ENCODE measurements around the gene DPF1. TPM values are rescaled to one million over a fixed set of nuclear protein-coding genes. Genes with fewer than 3 reads are reported as not detected.

DPF1 gene
- total RNA-seq, 1 donor from 2014 or later, result not detected

- H3K36me3 ChIP-seq, result no peaks in the 10 kb centered on the region
- TF ChIP-seq CTCF (IDR thresholded peaks at IDR 0.05), result no peak
- intact Hi-C loops (cut with DNase I), result no loop called here
- no peak for DNase-seq (ENCODE audit: low spot score in 2 of 2)
- no peaks in the 10 kb centered on the region for H3K27me3 ChIP-seq
- H3K9me3 ChIP-seq, result no peaks in the 10 kb centered on the region
- H3K4me1 ChIP-seq, result peaks cover 7 to 57% of the 10 kb centered on the region in 2 donors
- peak overlapping the region; percentile 98 for H3K27ac ChIP-seq
- H3K4me3 ChIP-seq, result peak overlapping the region; percentile 65 to 76
These were observed 43.1 kb upstream of the DPF1 start for GRCh38 chr19:38266981-38267597.

GRCh38 chr19:38265921-38266429 lies 42.0 kb upstream of the DPF1 start:
- H3K27me3 ChIP-seq, result no peaks in the 10 kb centered on the region
- intact Hi-C loops (cut with DNase I), result loop anchor here (2.0 kb wide), 1 partner anchor 51 kb away; no protein-coding TSS in a partner anchor
- no peaks in the 10 kb centered on the region for H3K9me3 ChIP-seq
- peak overlapping the region; percentile 98 for H3K27ac ChIP-seq
- DNase-seq (ENCODE audit: low spot score in 2 of 2), result no peak
- peaks cover 7 to 51% of the 10 kb centered on the region in 2 donors for H3K4me1 ChIP-seq
- no peaks in the 10 kb centered on the region for H3K36me3 ChIP-seq
- no peak for TF ChIP-seq CTCF (IDR thresholded peaks at IDR 0.05)
- peak overlapping the region; percentile 65 to 76 for H3K4me3 ChIP-seq

- Histone ChIP-seq H3K27me3 (no peaks in the 10 kb centered on the region), H3K36me3 (no peaks in the 10 kb centered on the region), H3K4me3 (peak overlapping the region; percentile 65 to 76), H3K4me1 (peaks cover 7 to 45% of the 10 kb centered on the region in 2 donors), H3K27ac (peak overlapping the region; percentile 98), H3K9me3 (no peaks in the 10 kb centered on the region)
- intact Hi-C loops (cut with DNase I), result loop anchor here (2.0 kb wide), 1 partner anchor 51 kb away; no protein-coding TSS in a partner anchor
- DNase-seq (ENCODE audit: low spot score in 2 of 2), result peak; percentile 25 to 81
- TF ChIP-seq CTCF (IDR thresholded peaks at IDR 0.05), result peak in 1 of 3 experiments; percentile 4
These were observed 41.3 kb upstream of the DPF1 start for GRCh38 chr19:38265213-38265861.

GRCh38 chr19:38264486-38265212 lies 40.6 kb upstream of the DPF1 start, which contains the start of gene SPINT2:
Gene SPINT2, plus strand, starts transcription at chr19:38264573. Its CDS starts 320 bp downstream, at chr19:38264893.
- no peaks in the 10 kb centered on the region for H3K36me3 ChIP-seq
- no peak for TF ChIP-seq CTCF (IDR thresholded peaks at IDR 0.05)
- peak within 1 kb of the TSS; percentile 65 to 76 for H3K4me3 ChIP-seq
- no peaks in the 10 kb centered on the region for H3K27me3 ChIP-seq
- DNase-seq (ENCODE audit: low spot score in 2 of 2), result no peak
- no peaks in the 10 kb centered on the region for H3K9me3 ChIP-seq
- intact Hi-C loops (cut with DNase I), result loop anchor here (1.0 to 2.0 kb wide), 3 partner anchors 8 to 52 kb away; partner anchors contain the start of gene PPP1R14A
- H3K27ac ChIP-seq, result peak within 1 kb of the TSS; percentile 98
- H3K4me1 ChIP-seq, result peaks cover 7 to 38% of the 10 kb centered on the region in 2 donors

GRCh38 chr19:38263689-38264485 lies 39.9 kb upstream of the DPF1 start:
- Histone ChIP-seq H3K27me3 (no peaks in the 10 kb centered on the region), H3K27ac (peak overlapping the region; percentile 98), H3K4me1 (peaks cover 7 to 33% of the 10 kb centered on the region in 2 donors), H3K4me3 (peak overlapping the region; percentile 65 to 76), H3K36me3 (no peaks in the 10 kb centered on the region), H3K9me3 (no peaks in the 10 kb centered on the region)
- intact Hi-C loops (cut with DNase I), result loop anchor here (1.0 to 2.0 kb wide), 3 partner anchors 8 to 53 kb away; partner anchors contain the start of gene PPP1R14A
- DNase-seq (ENCODE audit: low spot score in 2 of 2), result peak; percentile 42 to 89
- TF ChIP-seq CTCF (IDR thresholded peaks at IDR 0.05), result no peak

Data from ascending aorta (tissue), 2 donors.